Mucosa of descending colon (tissue), 3 donors: ENCODE results near the gene SRSF5. TPM values are rescaled to one million over a fixed set of nuclear protein-coding genes. Genes with fewer than 3 reads are reported as not detected.
A peak's percentile ranks its signal among the peaks of the same experiment; 100 is the strongest.

Experiments used
- ATAC-seq: fragments of 200-7000 bp; cut with Tn5 transposase; one replicate; pipeline ENCODE4 v1.9.1; 2020; ENCODE audit warnings: mild to moderate bottlenecking, moderate library complexity
- DNase-seq, 3 donors: peaks; one replicate each; pipeline ENCODE4 v3.0.0-alpha.2; 2020
- H3K36me3 ChIP-seq: fragments of 200-600 bp; one replicate; pipeline ENCODE4 v1.8.0; 2021; ENCODE audit warnings: low read depth, mild to moderate bottlenecking
- H3K4me1 ChIP-seq: fragments of 200-600 bp; one replicate; pipeline ENCODE4 v1.8.0; 2021; ENCODE audit warnings: low read depth, mild to moderate bottlenecking
- H3K4me3 ChIP-seq: fragments of 200-600 bp; one replicate; pipeline ENCODE4 v1.8.0; 2021; ENCODE audit warnings: mild to moderate bottlenecking
- H3K9me3 ChIP-seq: fragments of 200-600 bp; one replicate; pipeline ENCODE4 v1.8.0; 2021; ENCODE audit warnings: mild to moderate bottlenecking
- CTCF ChIP-seq: fragments of 200-600 bp; IDR thresholded peaks from one replicate; pipeline ENCODE4 v1.8.0; 2022; ENCODE audit warnings: antibody characterized with exemption, mild to moderate bottlenecking
- intact Hi-C, 2 donors: fragments of 100-400 bp; cut with DNase I in 1 of 2; cut with micrococcal nuclease in 1 of 2; formaldehyde crosslinking; loops; one replicate each; pipeline versions ENCODE4 v1.11.0 to v1.11.1; 2022; cut with DNase I, micrococcal nuclease
- total RNA-seq, 3 donors: library from RNA; stranded (reverse); fragmentation: NEBNext Ultra II Directional in 2 of 3; extraction: Animal tissue kit (Norgen Biotek cat#: 25700) in 2 of 3; gene quantifications; one replicate each; pipeline versions ENCODE4 v1.2.1 to v1.2.4, GENCODE V29; 2021 to 2023
- donor health status: DM: no; HTN: no; CAD: no; lungs with moderate emphysema.
- donor health status: DM: no; HTN: no; CAD: no.
- donor health status: DM: no; HTN: yes; CAD: no.

SRSF5 gene
- total RNA-seq, 3 donors from 2014 or later, result 324 to 383 (median 352) TPM

GRCh38 chr14:69796797-69797500, 30.0 kb downstream of the SRSF5 start, which contains the start of gene SLC10A1:
Gene SLC10A1 (minus strand): TSS chr14:69797241. CDS start chr14:69797155, 86 bp downstream.
- H3K4me3 ChIP-seq, result no peak within 1 kb of the TSS
- intact Hi-C loops, result no loop called here
- no peaks in the 10 kb centered on the region for H3K9me3 ChIP-seq
- H3K36me3 ChIP-seq, result no peaks in the 10 kb centered on the region
- no peaks in the 10 kb centered on the region for H3K4me1 ChIP-seq
- no peak for DNase-seq
- no peak for TF ChIP-seq CTCF
- ATAC-seq, result no peak

GRCh38 chr14:69797573-69798338, 30.8 kb downstream of the SRSF5 start:
- Histone ChIP-seq H3K36me3 (no peaks in the 10 kb centered on the region), H3K4me1 (no peaks in the 10 kb centered on the region), H3K4me3 (no peak overlapping the region), H3K9me3 (no peaks in the 10 kb centered on the region)
- peak; percentile 75 to 78 (median 76) for DNase-seq
- TF ChIP-seq CTCF, result no peak
- intact Hi-C loops, result no loop called here
- ATAC-seq, result peak; percentile 91

- intact Hi-C loops, result no loop called here
- Histone ChIP-seq H3K4me3 (no peak overlapping the region), H3K36me3 (no peaks in the 10 kb centered on the region), H3K9me3 (no peaks in the 10 kb centered on the region), H3K4me1 (no peaks in the 10 kb centered on the region)
- TF ChIP-seq CTCF, result no peak
- DNase-seq (no peak), ATAC-seq (no peak)
Measured at GRCh38 chr14:69798339-69798735, 31.4 kb downstream of the SRSF5 start.

- Histone ChIP-seq H3K9me3 (no peaks in the 10 kb centered on the region), H3K4me3 (no peak overlapping the region), H3K36me3 (no peaks in the 10 kb centered on the region), H3K4me1 (no peaks in the 10 kb centered on the region)
- DNase-seq (no peak), ATAC-seq (no peak)
- no peak for TF ChIP-seq CTCF
- intact Hi-C loops, result no loop called here
Measured at GRCh38 chr14:69803753-69804152, 36.8 kb downstream of the SRSF5 start.

- intact Hi-C loops, result no loop called here
- ATAC-seq (no peak), DNase-seq (no peak)
- Histone ChIP-seq H3K9me3 (no peaks in the 10 kb centered on the region), H3K36me3 (no peaks in the 10 kb centered on the region), H3K4me3 (no peak overlapping the region), H3K4me1 (no peaks in the 10 kb centered on the region)
- no peak for TF ChIP-seq CTCF
Measured at GRCh38 chr14:69804902-69805301, 38.0 kb downstream of the SRSF5 start.
